ENCODE results near the gene VIP. TPM values are rescaled to one million over a fixed set of nuclear protein-coding genes. Genes with fewer than 3 reads are reported as not detected.

VIP gene
- total RNA-seq, 1 donor from 2014 or later = not detected

DNA sequence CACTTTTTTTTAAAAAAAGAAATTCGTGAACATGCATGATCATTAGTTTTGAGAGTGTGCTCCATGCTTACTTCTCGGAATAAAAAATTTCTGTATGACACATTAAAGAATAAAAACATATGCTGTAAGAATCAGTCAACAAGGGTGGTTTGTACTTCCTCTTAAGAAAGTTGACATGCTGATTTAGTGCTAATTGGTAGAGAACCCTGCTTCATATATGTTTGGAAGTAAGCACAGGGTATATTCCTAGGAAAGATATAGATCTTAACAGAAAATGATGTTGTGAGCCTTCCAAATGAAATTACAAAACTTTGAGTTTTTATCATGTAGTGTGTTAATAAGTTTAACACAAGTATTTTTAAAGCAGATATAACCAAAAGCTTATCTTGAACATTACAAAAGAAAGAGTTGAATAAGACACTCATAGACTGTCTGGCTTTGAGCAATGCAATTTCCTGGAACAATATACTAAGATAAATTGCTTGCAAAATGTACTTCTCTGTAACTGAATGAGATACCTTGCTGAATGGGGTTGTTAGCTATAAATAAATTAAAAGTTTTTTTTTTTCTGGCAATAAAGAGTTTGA, 13.8 kb upstream of the VIP start:
- TF ChIP-seq, protein P1, sequence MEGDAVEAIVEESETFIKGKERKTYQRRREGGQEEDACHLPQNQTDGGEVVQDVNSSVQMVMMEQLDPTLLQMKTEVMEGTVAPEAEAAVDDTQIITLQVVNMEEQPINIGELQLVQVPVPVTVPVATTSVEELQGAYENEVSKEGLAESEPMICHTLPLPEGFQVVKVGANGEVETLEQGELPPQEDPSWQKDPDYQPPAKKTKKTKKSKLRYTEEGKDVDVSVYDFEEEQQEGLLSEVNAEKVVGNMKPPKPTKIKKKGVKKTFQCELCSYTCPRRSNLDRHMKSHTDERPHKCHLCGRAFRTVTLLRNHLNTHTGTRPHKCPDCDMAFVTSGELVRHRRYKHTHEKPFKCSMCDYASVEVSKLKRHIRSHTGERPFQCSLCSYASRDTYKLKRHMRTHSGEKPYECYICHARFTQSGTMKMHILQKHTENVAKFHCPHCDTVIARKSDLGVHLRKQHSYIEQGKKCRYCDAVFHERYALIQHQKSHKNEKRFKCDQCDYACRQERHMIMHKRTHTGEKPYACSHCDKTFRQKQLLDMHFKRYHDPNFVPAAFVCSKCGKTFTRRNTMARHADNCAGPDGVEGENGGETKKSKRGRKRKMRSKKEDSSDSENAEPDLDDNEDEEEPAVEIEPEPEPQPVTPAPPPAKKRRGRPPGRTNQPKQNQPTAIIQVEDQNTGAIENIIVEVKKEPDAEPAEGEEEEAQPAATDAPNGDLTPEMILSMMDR (IDR thresholded peaks at IDR 0.05) = no peak
- H3K27me3 ChIP-seq = no peaks in the 10 kb centered on the region
- no peaks in the 10 kb centered on the region for H3K9me3 ChIP-seq
- no peak for DNase-seq (ENCODE audit: low spot score in 2 of 2)
- H3K27ac ChIP-seq = no peak overlapping the region
- no peak overlapping the region for H3K4me3 ChIP-seq
- H3K36me3 ChIP-seq = no peaks in the 10 kb centered on the region
- intact Hi-C loops (cut with DNase I) = no loop called here
- no peaks in the 10 kb centered on the region for H3K4me1 ChIP-seq

DNA sequence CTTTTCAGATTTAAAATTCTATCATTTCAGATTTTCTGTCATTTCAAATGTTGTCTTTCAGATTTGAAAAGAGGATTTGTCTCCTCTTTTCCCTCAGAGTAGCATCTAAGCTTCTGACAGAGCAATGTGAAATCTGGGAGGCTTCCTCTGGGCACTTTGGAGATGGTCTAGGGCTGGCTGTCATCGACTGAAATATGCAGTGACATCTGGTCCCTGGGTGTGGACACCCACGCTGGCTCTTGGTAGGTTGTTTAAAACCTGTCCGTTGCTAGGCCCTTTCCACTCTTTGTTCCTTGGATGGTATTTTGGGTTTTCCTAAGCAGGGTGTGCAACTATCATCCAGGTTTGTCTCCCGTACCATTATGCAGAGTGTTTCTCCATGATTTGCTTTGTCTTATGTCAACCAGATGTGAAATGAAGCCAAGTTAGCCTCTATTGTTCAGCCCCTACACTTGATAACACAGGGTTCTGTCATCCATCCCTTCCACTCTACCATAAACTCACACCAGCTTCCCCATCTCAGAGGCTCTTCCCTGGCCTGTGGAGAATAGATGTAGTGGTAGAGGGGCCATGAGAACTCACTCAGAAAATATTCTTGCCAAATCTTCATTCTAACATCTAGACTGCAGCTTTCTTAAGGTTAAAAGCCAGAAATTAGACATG, 5.0 kb upstream of the VIP start:
- no peaks in the 10 kb centered on the region for H3K27me3 ChIP-seq
- no peak overlapping the region for H3K4me3 ChIP-seq
- H3K36me3 ChIP-seq = no peaks in the 10 kb centered on the region
- DNase-seq (ENCODE audit: low spot score in 2 of 2) = no peak
- no peaks in the 10 kb centered on the region for H3K9me3 ChIP-seq
- intact Hi-C loops (cut with DNase I) = loop anchor here (5.0 kb wide), 1 partner anchor 277 kb away; no protein-coding TSS in a partner anchor
- TF ChIP-seq, protein P1 (IDR thresholded peaks at IDR 0.05) = no peak
- H3K4me1 ChIP-seq = no peaks in the 10 kb centered on the region
- no peak overlapping the region for H3K27ac ChIP-seq

DNA sequence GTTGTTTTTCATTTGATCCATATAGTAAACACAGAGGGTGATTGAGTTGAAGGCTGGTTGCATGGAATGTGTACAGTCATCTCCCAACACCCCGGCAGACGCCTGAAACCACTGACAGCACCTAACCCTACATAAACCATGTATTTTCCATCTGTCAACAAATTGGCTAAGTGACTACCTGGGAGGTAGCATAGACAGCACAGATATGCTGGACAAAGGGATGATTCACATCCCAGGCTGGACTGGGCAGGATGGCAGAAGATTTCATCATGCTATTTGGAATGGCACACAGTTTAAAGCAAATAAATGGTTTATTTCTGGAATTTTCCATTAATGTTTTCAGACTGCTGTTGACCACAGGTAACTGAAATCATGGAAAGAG, 4.4 kb upstream of the VIP start:
- intact Hi-C loops (cut with DNase I) = loop anchor here (5.0 kb wide), 1 partner anchor 276 kb away; no protein-coding TSS in a partner anchor
- no peak overlapping the region for H3K27ac ChIP-seq
- no peaks in the 10 kb centered on the region for H3K4me1 ChIP-seq
- no peaks in the 10 kb centered on the region for H3K36me3 ChIP-seq
- DNase-seq (ENCODE audit: low spot score in 2 of 2) = no peak
- H3K27me3 ChIP-seq = no peaks in the 10 kb centered on the region
- TF ChIP-seq, protein P1 (IDR thresholded peaks at IDR 0.05) = no peak
- no peaks in the 10 kb centered on the region for H3K9me3 ChIP-seq
- H3K4me3 ChIP-seq = no peak overlapping the region

DNA sequence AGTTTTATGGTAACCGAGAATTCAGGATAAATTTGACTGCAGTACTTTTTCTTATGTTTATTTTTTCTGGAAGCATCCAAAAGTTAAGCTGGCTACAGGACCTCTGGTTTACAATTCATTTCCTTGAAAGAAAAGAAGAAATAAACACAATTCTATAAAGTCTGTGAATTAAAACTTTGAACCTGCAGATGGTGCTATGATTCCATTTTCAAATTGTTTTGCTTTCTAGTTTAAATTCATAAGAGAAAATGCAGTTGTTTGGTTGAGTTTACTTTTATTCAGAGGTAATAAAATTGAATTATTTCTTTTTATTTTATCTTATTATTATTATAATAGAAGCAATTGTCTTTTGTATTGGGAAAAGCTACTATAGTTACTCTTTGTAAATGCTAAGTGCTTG, 1.8 kb upstream of the VIP start:
- Histone ChIP-seq H3K36me3 (no peaks in the 10 kb centered on the region), H3K4me1 (no peaks in the 10 kb centered on the region), H3K9me3 (no peaks in the 10 kb centered on the region), H3K4me3 (no peak overlapping the region), H3K27ac (no peak overlapping the region), H3K27me3 (no peaks in the 10 kb centered on the region)
- DNase-seq (ENCODE audit: low spot score in 2 of 2) = no peak
- TF ChIP-seq, protein P1 (IDR thresholded peaks at IDR 0.05) = no peak
- intact Hi-C loops (cut with DNase I) = loop anchor here (5.0 kb wide), 1 partner anchor 273 kb away; no protein-coding TSS in a partner anchor

DNA sequence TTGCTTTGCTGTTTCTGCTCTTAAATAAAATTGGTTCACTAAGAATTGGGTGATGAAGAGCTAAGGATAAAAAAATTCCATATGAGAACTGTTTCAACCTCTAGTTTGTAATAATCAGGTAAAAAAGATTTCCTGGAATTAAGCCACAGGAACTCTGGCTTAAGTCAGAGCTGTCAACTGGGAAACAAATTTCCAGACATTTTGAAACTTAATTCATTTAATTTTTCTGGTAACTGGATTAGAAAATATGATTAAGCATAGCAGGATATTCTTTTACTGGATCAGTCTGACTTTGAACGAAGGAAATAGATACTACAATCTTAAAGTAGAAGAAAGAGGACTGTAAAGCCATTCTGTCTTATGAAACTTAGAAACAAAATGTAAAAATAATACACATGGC, 1.3 kb upstream of the VIP start:
- DNase-seq (ENCODE audit: low spot score in 2 of 2) = no peak
- Histone ChIP-seq H3K9me3 (no peaks in the 10 kb centered on the region), H3K4me3 (no peak overlapping the region), H3K27ac (no peak overlapping the region), H3K27me3 (no peaks in the 10 kb centered on the region), H3K36me3 (no peaks in the 10 kb centered on the region), H3K4me1 (no peaks in the 10 kb centered on the region)
- TF ChIP-seq, protein P1 (IDR thresholded peaks at IDR 0.05) = no peak
- intact Hi-C loops (cut with DNase I) = loop anchor here (5.0 kb wide), 1 partner anchor 273 kb away; no protein-coding TSS in a partner anchor
